Activated CD8-positive, alpha-beta T cell treated with anti-CD3 and anti-CD28 coated beads, Interleukin-2, amount 10 ng/mL, durations not matched to agents 7 days and 5 days (primary cell): ENCODE results near the gene RETREG3. TPM values are rescaled to one million over a fixed set of nuclear protein-coding genes. Genes with fewer than 3 reads are reported as not detected.
A peak's percentile ranks its signal among the peaks of the same experiment; 100 is the strongest.
"Not testable (repeated sequence)": the region's sequence is repeated elsewhere in the genome, so short reads cannot be mapped to it uniquely, and the experiment has no call there.

ENCODE experiments used
- ATAC-seq: fragments of 150-1000 bp; cut with Tn5 transposase; one replicate; pipeline ENCODE4 v1.10.0; 2021; ENCODE audit warnings: moderate library complexity
- CTCF ChIA-PET: fragments of 350-600 bp; sonication (Branson Sonifier 250); formaldehyde crosslinking; loops from one replicate; lab custom pipeline; 2021; ENCODE audit warnings: antibody characterized with exemption; lab: Charles Lee
- POLR2A ChIA-PET: fragments of 350-600 bp; sonication (Branson Sonifier 250); formaldehyde crosslinking; loops from one replicate; lab custom pipeline; 2021; ENCODE audit warnings: antibody characterized with exemption; lab: Charles Lee
- DNase-seq: peaks from one replicate; pipeline ENCODE4 v3.0.0-alpha.2; 2020
- H3K27ac Mint-ChIP-seq: one replicate; pipeline ENCODE4 v1.8.0; 2021; ENCODE audit warnings: mild to moderate bottlenecking, mixed read lengths
- H3K27me3 Mint-ChIP-seq: one replicate; pipeline ENCODE4 v1.8.0; 2021; ENCODE audit warnings: low read depth, mixed read lengths
- H3K36me3 Mint-ChIP-seq: one replicate; pipeline ENCODE4 v1.8.0; 2021; ENCODE audit warnings: low read depth, mixed read lengths
- H3K4me1 Mint-ChIP-seq: one replicate; pipeline ENCODE4 v1.8.0; 2021; ENCODE audit warnings: low read depth, mixed read lengths
- H3K4me3 Mint-ChIP-seq: one replicate; pipeline ENCODE4 v1.8.0; 2021; ENCODE audit warnings: mild to moderate bottlenecking, mixed read lengths
- H3K9me3 Mint-ChIP-seq: one replicate; pipeline ENCODE4 v1.8.0; 2022; ENCODE audit warnings: mixed read lengths; ENCODE audit not compliant: insufficient read depth
- total RNA-seq, 2 experiments: library from RNA; stranded (reverse); gene quantifications; one replicate each; pipeline ENCODE4 v1.2.3, GENCODE V29; 2021

RETREG3 gene
- total RNA-seq, 2 experiments from 2014 or later, result 53.6 to 54.7 TPM

DNA sequence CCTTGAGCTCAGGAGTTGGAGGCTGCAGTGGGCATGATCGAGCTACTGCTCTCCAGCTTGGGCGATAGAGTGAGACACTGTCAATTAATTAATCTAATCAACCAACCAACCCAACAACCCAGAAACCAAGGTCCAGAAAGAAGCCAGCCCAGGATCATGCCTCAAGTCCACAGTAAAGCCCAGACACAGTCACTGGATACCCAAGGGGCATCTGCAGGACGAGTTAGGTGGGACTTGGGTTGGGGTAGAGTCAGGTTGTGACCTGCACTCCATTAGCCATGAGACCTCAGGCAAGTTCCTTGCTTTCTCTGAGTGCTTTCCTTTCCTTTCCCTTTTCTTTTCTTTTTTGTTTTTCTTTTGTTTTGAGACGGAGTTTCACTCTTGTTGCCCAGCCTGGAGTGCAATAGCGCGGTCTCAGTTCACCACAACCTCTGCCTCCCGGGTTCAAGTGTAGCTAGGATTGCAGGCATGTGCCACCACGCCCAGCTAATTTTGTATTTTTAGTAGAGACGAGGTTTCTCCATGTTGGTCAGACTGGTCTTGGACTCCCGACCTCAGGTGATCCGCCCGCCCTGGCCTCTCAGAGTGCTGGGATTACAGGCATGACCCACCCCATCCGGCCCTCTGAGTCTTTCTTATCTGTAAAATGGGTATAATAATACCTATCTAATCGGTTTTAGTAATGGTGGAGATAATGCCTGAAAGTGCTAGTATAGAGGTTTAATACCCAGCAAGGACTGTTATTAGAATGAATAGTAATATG, 60.0 kb downstream of the RETREG3 start:
- POLR2A ChIA-PET, result no interaction called here
- no peak for ATAC-seq

DNA sequence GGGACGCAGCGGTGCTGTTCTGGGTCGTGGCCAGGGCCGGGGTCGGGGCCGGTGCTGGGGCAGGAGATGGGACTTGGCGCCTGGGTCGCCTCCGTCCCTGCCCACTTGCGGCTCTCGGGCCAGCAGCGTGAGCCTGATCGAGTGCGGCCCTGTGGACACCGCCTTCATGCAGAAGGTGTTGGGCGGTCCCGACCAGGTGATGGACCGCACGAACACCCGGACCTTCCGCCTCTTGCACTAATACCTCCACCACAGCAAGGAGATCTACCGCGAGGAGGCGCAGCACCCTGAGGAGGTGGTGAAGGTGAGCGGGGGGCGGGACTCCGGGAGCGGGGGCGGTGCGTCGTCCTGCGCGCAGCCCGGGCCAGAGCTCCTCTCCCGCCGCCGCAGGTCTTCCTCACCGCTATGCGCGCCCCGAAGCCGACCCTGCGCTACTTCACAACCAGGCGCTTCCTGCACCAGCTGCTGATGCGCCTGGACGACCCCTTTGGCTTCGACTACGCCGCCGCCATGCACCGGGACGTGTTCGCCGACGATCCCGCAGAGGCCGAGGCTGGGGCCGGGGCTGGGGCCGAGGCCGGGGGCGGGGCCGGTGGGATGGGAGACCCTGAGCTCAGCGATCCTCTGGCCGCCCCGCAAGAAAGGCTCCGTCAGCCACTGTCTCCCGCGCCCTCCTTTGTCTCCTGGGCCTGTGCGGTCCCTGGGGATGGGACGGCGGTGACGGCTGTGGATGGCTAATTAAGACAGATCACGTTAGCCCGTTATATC, 60.9 kb downstream of the RETREG3 start:
- CTCF ChIA-PET, result interaction anchor here (0.6 to 2.1 kb wide), 14 partner anchors 10 to 380 kb away, joined by 3 to 15 read pairs (median 4); partner anchors contain the start of genes CAVIN1, MLX, NAGLU and PSMC3IP
- no peak overlapping the region for H3K27ac Mint-ChIP-seq
- H3K9me3 Mint-ChIP-seq, result no peaks in the 10 kb centered on the region
- peak overlapping the region; percentile 38 for H3K4me3 Mint-ChIP-seq
- POLR2A ChIA-PET, result interaction anchor here (0.6 kb wide), 1 partner anchor 185 kb away, joined by 6 read pairs; no protein-coding TSS in a partner anchor
- H3K4me1 Mint-ChIP-seq, result peaks cover 22% of the 10 kb centered on the region
- peaks cover 1% of the 10 kb centered on the region for H3K36me3 Mint-ChIP-seq
- H3K27me3 Mint-ChIP-seq, result no peaks in the 10 kb centered on the region
- peak; percentile 89 for ATAC-seq
- peak; percentile 84 for DNase-seq

More for the DNA sequence above, 60.0 kb downstream of the RETREG3 start:
- peaks cover 28% of the 10 kb centered on the region for H3K4me1 Mint-ChIP-seq
- peak overlapping the region; percentile 38 for H3K4me3 Mint-ChIP-seq
- no peaks in the 10 kb centered on the region for H3K9me3 Mint-ChIP-seq
- no peaks in the 10 kb centered on the region for H3K27me3 Mint-ChIP-seq
- H3K36me3 Mint-ChIP-seq, result peaks cover 1% of the 10 kb centered on the region
- peak overlapping the region; percentile 46 for H3K27ac Mint-ChIP-seq
- CTCF ChIA-PET, result interaction anchor here (1.0 to 2.1 kb wide), 7 partner anchors 10 to 214 kb away, joined by 3 to 15 read pairs (median 4); partner anchors contain the start of genes MLX, NAGLU and PSMC3IP
- no peak for DNase-seq

DNA sequence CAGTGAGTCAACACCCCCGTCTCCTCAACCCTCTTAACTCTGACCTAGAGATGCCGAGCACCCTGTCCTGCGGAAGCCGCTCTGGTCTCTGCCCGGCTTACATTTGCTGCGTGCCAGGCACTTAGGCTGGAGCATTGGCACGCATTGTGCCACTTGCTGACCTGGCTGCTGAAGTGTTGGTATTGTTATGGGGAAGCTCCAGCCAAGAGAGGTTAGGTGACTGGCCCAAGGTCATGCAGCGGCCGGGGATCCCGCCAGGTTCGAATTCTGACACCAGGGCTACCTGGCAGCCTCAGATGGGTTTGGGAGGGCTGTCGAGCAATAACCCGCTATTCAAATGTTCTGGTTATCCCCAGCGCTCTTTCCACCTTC, 61.5 kb downstream of the RETREG3 start:
- Mint-ChIP-seq H3K9me3 (no peaks in the 10 kb centered on the region), H3K4me1 (peaks cover 20% of the 10 kb centered on the region), H3K27me3 (no peaks in the 10 kb centered on the region), H3K27ac (no peak overlapping the region), H3K36me3 (peaks cover 6% of the 10 kb centered on the region), H3K4me3 (peak overlapping the region; percentile 22)
- CTCF ChIA-PET, result interaction anchor here (1.0 to 2.1 kb wide), 8 partner anchors 10 to 381 kb away, joined by 3 to 15 read pairs (median 4); partner anchors contain the start of genes NAGLU, PSMC3IP and STAT3
- POLR2A ChIA-PET, result interaction anchor here (0.6 kb wide), 1 partner anchor 185 kb away, joined by 6 read pairs; no protein-coding TSS in a partner anchor
- ATAC-seq (no peak), DNase-seq (no peak)

DNA sequence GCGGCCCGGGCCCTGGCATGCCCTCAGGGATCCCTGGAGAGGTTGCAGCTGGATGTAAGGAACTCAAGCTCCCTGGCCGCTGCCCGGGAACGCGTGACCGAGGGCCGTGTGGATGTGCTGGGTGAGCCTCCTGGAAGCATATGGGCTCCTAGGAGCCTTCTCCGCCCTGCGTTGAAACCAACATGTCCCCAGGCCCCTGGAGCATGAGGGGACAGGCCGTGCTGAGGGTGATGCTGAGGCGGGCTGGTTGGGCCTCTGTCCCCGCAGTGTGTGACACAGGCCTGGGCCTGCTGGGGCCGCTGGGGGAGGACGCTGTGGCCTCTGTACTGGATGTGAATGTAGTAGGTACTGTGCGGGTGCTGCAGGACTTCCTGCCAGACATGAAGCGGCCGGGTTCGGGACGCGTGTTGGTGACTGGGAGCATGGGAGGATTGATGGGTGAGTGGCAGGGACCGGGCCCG, 62.1 kb downstream of the RETREG3 start:
- ChIA-PET POLR2A (no interaction called here), CTCF (interaction anchor here (2.1 kb wide), 1 partner anchor 31 kb away, joined by 15 read pairs; the partner anchor contains the start of gene PSMC3IP)
- no peaks in the 10 kb centered on the region for H3K9me3 Mint-ChIP-seq
- H3K36me3 Mint-ChIP-seq, result peaks cover 6% of the 10 kb centered on the region
- ATAC-seq, result no peak
- DNase-seq, result no peak
- H3K4me1 Mint-ChIP-seq, result peaks cover 18% of the 10 kb centered on the region
- no peak overlapping the region for H3K4me3 Mint-ChIP-seq
- peak overlapping the region; percentile 6 for H3K27ac Mint-ChIP-seq
- H3K27me3 Mint-ChIP-seq, result no peaks in the 10 kb centered on the region

DNA sequence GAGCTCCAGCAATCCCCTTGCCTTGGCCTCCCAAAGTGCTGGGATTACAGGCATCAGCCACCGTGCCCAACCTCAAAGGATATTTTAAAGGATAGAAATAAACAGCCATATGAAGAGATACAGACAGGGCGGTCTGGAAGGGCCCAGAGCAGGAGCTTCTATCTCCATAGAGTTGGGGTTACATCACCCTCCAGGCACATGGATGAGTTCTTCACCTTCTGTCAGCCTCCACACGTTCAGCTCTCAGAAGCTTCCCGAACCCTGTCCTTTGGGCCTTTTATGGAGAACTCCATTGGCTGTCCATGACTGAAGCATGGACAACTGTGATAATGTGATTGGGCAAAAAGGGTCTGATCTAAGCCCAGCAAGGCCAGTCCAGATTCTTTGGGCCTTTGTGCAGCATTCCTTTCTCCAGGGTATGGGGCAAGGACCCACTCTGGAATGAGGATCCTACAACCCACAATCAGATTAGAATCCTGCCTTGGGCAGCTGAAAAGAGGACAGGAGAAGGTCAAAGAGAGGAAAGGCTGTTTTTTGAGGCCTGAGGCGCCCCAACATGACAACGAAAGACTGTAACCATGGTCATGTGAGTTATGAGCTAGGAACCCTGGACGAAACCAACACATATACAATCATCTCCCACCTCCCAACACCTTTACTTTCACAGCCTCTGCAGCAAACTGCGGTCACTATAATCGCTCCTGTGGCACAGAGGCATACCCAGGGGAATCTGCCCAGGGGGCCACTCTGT, 63.2 kb downstream of the RETREG3 start:
- CTCF ChIA-PET, H3K4me3 Mint-ChIP-seq, ATAC-seq, DNase-seq, H3K36me3 Mint-ChIP-seq, H3K9me3 Mint-ChIP-seq, H3K27me3 Mint-ChIP-seq, H3K27ac Mint-ChIP-seq: not testable (repeated sequence)
- POLR2A ChIA-PET, result interaction anchor here (1.4 kb wide), 1 partner anchor 10 kb away, joined by 4 read pairs; the partner anchor contains the start of gene NAGLU
- peaks cover 27% of the 10 kb centered on the region for H3K4me1 Mint-ChIP-seq

DNA sequence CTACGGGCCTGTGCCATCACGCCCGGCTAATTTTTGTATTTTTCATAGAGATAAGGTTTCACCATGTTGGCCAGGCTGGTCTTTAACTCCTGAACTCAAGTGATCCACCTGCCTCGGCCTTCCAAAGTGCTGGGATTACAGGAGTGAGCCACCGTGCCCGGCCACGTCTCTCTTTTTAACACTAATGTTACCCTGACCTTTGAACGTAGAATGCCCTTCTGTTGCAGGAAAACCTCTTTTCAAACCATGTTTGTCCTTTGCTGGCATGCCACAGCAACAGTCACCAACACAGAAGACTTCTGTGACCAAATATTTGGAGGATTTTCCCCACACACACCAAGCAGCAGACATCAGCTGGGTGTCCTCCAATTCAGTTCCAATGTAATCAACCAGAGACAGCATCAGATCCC, 64.3 kb downstream of the RETREG3 start:
- ChIA-PET CTCF (interaction anchor here (0.7 kb wide), 1 partner anchor 9 kb away, joined by 3 read pairs; the partner anchor contains the start of gene NAGLU), POLR2A (no interaction called here)
- H3K4me1 Mint-ChIP-seq, result peaks cover 34% of the 10 kb centered on the region
- ATAC-seq (no peak), DNase-seq (no peak)
- no peak overlapping the region for H3K27ac Mint-ChIP-seq
- H3K9me3 Mint-ChIP-seq, result no peaks in the 10 kb centered on the region
- H3K27me3 Mint-ChIP-seq, result no peaks in the 10 kb centered on the region
- H3K36me3 Mint-ChIP-seq, result peaks cover 13% of the 10 kb centered on the region
- H3K4me3 Mint-ChIP-seq, result no peak overlapping the region

DNA sequence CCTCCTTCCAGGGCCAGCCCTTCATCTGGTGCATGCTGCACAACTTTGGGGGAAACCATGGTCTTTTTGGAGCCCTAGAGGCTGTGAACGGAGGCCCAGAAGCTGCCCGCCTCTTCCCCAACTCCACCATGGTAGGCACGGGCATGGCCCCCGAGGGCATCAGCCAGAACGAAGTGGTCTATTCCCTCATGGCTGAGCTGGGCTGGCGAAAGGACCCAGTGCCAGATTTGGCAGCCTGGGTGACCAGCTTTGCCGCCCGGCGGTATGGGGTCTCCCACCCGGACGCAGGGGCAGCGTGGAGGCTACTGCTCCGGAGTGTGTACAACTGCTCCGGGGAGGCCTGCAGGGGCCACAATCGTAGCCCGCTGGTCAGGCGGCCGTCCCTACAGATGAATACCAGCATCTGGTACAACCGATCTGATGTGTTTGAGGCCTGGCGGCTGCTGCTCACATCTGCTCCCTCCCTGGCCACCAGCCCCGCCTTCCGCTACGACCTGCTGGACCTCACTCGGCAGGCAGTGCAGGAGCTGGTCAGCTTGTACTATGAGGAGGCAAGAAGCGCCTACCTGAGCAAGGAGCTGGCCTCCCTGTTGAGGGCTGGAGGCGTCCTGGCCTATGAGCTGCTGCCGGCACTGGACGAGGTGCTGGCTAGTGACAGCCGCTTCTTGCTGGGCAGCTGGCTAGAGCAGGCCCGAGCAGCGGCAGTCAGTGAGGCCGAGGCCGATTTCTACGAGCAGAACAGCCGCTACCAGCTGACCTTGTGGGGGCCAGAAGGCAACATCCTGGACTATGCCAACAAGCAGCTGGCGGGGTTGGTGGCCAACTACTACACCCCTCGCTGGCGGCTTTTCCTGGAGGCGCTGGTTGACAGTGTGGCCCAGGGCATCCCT, 65.7 kb downstream of the RETREG3 start:
- Mint-ChIP-seq H3K36me3 (peaks cover 21% of the 10 kb centered on the region), H3K9me3 (no peaks in the 10 kb centered on the region), H3K27ac (no peak overlapping the region), H3K27me3 (no peaks in the 10 kb centered on the region), H3K4me1 (peaks cover 34% of the 10 kb centered on the region), H3K4me3 (no peak overlapping the region)
- ChIA-PET POLR2A (interaction anchor here (0.8 to 1.0 kb wide), 2 partner anchors 16 to 24 kb away, joined by 4 read pairs; no protein-coding TSS in a partner anchor), CTCF (no interaction called here)
- no peak for ATAC-seq
- DNase-seq, result no peak

DNA sequence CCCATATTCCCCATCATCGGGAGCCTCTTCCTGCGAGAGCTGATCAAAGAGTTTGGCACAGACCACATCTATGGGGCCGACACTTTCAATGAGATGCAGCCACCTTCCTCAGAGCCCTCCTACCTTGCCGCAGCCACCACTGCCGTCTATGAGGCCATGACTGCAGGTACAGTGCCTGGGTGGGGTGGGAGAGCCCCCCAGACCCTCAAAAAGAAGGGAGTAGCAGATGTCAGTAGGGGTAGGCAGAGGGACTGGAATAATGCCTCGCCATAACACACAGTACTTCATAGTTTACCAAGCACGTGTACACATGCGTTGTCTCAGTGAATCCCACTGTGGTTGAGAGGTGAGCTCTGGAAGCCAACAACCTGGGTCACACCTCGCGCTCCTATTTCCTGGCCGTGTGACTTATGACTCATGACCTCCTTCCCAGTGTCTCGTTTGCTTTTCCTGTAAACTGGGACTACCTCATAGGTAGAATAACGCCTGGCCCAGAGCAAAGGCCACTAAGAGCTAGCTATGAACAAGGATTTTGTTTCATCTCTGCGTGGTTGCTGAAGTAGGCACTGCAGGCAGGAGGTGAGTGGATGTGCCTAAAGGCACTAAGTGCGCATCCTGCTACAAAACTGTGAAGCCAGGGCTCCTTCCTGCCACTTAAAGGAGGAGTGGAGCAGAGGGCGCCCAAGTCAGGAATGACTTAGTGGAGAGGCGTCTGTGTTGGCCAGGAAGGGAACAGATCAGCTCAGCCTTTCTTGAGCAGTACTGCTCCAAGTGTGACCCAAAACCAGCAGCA, 67.9 kb downstream of the RETREG3 start:
- peak; percentile 46 for ATAC-seq
- Mint-ChIP-seq H3K27me3 (no peaks in the 10 kb centered on the region), H3K27ac (peak overlapping the region; percentile 77), H3K36me3 (peaks cover 23% of the 10 kb centered on the region), H3K4me3 (peak overlapping the region; percentile 39), H3K9me3 (no peaks in the 10 kb centered on the region), H3K4me1 (peaks cover 48% of the 10 kb centered on the region)
- DNase-seq, result peak; percentile 63
- ChIA-PET CTCF (interaction anchor here (1.0 to 2.7 kb wide), 6 partner anchors 10 to 135 kb away, joined by 3 to 15 read pairs (median 4); no protein-coding TSS in a partner anchor), POLR2A (interaction anchor here (1.2 to 1.5 kb wide), 4 partner anchors 10 to 30 kb away, joined by 3 to 8 read pairs (median 6); no protein-coding TSS in a partner anchor)

DNA sequence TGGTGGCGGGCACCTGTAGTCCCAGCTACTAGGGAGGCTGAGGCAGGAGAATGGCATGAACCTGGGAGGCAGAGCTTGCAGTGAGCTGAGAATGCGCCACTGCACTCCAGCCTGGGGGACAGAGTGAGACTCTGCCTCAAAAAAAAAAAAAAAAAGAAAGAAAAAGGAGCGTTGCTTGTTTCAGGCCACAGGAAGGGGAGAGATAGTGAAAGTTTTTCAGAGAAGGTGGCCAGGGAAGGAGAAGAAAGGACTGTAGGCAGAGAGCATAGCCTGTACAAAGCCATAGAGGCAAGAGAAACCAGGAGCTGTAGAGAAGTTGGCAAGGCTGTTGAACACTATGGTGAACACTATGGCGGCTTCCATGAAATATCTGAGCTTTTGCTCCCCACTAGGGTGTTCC, 68.6 kb downstream of the RETREG3 start:
- Mint-ChIP-seq H3K4me1 (peaks cover 52% of the 10 kb centered on the region), H3K4me3 (peak overlapping the region; percentile 39), H3K36me3 (peaks cover 23% of the 10 kb centered on the region), H3K27ac (peak overlapping the region; percentile 77)
- ChIA-PET CTCF (interaction anchor here (1.0 to 2.7 kb wide), 6 partner anchors 9 to 134 kb away, joined by 3 to 15 read pairs (median 4); no protein-coding TSS in a partner anchor), POLR2A (interaction anchor here (1.5 kb wide), 1 partner anchor 14 kb away, joined by 8 read pairs; no protein-coding TSS in a partner anchor)
- H3K9me3 Mint-ChIP-seq, H3K27me3 Mint-ChIP-seq, DNase-seq: not testable (repeated sequence)
- ATAC-seq, result peak; percentile 7
